Fibroblast of mammary gland (primary cell): ENCODE data around the gene PTBP1.

ENCODE experiments used
- DNase-seq: peaks from one replicate; pipeline ENCODE4 v3.0.0-alpha.2; 2010; ENCODE audit warnings: low read depth
- H3K4me3 ChIP-seq: 2 replicates; pipeline ENCODE4 v1.5.1; 2011; ENCODE audit warnings: low read depth, mild to moderate bottlenecking, low read length, moderate library complexity; ENCODE audit not compliant: control insufficient read depth
- TF ChIP-seq, protein P1 (sequence below): conservative IDR thresholded peaks from 2 replicates; pipeline ENCODE4 v1.5.1; 2011; ENCODE audit warnings: low read depth, low read length, inconsistent platforms; ENCODE audit not compliant: control insufficient read depth, insufficient read depth

Gene PTBP1

DNA sequence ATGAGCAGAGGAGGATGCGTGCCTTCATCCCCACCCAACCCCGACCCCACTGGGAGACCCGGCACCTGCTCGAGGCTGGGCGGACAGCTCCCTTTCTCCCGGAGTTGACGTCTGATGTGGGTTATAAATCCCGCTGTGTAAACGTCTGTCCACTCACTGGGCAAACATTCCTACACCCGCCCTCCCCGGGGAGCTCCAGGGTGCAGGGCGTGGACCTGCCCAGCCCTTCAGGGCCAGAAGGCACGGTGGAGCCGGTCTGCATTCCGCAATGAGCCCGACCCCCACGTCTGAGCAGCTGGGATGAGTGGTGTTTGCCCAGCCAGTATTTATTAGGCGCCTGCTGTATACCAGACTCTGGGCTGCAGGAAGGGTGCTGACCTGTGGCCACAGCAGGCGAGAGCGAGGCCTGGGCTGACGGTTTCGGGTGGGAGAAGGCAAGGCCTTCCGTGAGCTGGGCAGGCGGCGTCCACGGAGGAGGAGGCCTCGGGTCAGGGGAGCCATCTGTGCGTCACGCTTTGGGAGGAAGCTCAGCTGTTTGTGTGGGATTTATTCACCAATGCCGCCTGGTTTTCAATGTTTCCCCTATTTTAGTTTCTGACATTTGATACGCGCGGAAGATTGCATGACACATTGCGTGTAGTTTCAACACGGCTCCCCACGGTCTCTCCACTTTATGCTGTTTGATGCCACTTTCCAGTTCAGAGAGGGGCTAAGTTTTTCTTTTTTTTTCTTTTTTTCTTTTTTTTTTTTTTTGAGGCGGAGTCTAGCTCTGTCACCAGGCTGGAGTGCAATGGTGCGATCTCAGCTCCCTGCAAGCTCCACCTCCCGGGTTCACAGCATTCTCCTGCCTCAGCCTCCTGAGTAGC lies 44.4 kb upstream of the PTBP1 start:
- no peak overlapping the region for H3K4me3 ChIP-seq
- peak; percentile 85 for DNase-seq
- TF ChIP-seq, protein P1, sequence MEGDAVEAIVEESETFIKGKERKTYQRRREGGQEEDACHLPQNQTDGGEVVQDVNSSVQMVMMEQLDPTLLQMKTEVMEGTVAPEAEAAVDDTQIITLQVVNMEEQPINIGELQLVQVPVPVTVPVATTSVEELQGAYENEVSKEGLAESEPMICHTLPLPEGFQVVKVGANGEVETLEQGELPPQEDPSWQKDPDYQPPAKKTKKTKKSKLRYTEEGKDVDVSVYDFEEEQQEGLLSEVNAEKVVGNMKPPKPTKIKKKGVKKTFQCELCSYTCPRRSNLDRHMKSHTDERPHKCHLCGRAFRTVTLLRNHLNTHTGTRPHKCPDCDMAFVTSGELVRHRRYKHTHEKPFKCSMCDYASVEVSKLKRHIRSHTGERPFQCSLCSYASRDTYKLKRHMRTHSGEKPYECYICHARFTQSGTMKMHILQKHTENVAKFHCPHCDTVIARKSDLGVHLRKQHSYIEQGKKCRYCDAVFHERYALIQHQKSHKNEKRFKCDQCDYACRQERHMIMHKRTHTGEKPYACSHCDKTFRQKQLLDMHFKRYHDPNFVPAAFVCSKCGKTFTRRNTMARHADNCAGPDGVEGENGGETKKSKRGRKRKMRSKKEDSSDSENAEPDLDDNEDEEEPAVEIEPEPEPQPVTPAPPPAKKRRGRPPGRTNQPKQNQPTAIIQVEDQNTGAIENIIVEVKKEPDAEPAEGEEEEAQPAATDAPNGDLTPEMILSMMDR: no peak

DNA sequence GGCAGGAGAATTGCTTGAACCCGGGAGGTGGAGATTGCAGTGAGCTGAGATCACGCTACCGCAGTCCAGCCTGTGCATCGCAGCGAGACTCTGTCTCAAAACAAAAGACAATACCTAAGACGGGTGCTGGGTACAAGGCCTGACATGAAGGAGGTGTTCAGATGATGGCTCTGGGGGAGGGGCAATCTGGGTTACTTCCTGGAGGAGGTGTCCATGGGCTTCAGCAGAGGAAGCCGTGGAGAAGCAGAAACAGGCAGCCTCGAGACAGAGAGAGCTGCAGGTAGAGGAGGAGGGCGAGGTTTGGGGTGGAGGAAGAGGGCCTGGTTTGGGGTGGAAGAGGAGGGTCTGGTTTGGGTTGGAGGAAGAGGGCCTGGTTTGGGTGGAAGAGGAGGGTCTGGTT lies 42.7 kb upstream of the PTBP1 start:
- TF ChIP-seq, protein P1: no peak

DNA sequence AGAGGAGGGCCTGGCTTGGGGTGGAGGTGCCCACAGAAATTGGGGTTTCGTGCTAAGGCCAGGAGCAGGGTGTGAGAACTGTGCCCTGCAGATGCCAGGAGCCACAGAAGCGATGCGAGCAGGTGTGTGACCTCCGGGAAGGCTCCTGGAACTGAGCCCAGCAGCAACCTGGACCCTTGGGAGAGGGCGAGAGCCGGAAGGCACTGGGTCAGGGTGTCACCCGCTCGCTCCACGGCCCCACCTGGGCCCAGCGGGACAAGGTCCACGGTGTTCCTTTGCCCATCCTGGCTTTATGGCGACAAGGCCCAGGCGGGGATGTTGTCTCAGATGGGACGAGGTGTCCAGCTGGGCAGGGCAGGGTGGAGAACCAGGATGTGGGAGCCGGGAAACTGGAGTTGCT lies 42.2 kb upstream of the PTBP1 start:
- no peak for DNase-seq
- H3K4me3 ChIP-seq: no peak overlapping the region
- TF ChIP-seq, protein P1: no peak

More for the DNA sequence above, 42.7 kb upstream of the PTBP1 start:
- DNase-seq: no peak
- no peak overlapping the region for H3K4me3 ChIP-seq

DNA sequence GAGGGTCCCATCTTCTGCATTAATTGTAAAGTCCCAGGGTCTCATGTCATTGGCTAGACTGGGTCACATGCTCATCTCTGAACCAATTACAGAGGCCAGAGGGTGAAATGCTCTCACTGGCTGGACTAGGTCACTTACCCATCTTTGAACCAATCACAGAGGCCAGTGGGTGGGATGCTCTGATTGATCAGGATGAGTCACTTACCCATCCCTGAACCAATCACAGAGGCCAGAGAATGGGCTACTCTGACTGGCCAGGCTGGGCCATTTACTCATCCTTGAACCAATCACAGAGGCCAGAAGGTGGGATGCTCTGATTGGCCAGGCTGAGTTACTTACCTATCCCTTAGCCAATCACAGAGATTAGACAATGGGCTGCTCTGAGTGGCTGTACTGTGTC lies 41.0 kb upstream of the PTBP1 start:
- H3K4me3 ChIP-seq: no peak overlapping the region
- TF ChIP-seq, protein P1: no peak
- DNase-seq: peak; percentile 78

DNA sequence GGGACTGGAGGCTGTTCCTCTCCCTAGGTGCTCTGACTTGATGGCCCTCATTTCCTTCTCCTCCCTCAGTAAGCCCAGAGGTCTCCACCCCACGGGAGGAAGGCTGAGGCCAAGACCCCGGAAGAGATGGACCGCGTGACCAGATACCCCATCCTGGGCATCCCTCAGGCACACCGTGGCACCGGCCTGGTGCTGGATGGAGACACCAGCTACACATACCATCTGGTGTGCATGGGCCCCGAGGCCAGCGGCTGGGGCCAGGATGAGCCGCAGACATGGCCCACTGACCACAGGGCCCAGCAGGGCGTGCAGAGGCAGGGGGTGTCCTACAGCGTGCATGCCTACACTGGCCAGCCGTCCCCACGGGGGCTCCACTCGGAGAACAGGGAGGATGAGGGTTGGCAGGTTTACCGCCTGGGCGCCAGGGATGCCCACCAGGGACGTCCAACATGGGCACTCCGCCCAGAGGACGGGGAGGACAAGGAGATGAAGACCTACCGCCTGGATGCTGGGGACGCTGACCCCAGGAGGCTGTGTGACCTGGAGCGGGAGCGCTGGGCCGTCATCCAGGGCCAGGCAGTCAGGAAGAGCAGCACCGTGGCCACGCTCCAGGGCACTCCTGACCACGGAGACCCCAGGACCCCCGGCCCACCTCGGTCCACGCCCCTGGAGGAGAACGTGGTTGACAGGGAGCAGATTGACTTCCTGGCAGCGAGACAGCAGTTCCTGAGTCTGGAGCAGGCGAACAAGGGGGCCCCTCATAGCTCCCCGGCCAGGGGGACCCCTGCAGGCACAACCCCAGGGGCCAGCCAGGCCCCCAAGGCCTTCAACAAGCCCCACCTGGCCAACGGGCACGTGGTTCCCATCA lies 40.2 kb upstream of the PTBP1 start:
- no peak for DNase-seq
- no peak overlapping the region for H3K4me3 ChIP-seq
- TF ChIP-seq, protein P1: no peak

DNA sequence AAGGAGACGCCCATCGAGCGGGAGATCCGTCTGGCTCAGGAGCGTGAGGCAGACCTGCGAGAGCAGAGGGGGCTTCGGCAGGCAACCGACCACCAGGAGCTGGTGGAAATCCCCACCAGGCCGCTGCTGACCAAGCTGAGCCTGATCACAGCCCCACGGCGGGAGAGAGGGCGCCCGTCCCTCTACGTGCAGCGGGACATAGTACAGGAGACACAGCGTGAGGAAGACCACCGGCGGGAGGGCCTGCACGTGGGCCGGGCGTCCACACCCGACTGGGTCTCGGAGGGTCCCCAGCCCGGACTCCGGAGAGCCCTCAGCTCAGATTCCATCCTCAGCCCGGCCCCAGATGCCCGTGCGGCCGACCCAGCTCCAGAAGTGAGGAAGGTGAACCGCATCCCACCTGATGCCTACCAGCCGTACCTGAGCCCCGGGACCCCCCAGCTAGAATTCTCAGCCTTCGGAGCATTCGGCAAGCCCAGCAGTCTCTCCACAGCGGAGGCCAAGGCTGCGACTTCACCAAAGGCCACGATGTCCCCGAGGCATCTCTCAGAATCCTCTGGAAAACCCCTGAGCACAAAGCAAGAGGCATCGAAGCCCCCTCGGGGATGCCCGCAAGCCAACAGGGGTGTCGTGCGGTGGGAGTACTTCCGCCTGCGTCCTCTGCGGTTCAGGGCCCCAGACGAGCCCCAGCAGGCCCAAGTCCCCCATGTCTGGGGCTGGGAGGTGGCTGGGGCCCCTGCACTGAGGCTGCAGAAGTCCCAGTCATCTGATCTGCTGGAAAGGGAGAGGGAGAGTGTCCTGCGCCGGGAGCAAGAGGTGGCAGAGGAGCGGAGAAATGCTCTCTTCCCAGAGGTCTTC lies 39.2 kb upstream of the PTBP1 start:
- TF ChIP-seq, protein P1: no peak
- DNase-seq: no peak

More for the DNA sequence above, 39.2 kb upstream of the PTBP1 start:
- no peak overlapping the region for H3K4me3 ChIP-seq
